SU-DHL-6 (cell line): Measurements from ENCODE around the gene CAMK2D.

Experiments
- EZH2phosphoT487 ChIP-seq: fragments of 200-600 bp; sonication (generic), shearing (Covaris generic); conservative IDR thresholded peaks from 2 replicates; pipeline ENCODE4 v1.6.1; 2018; ENCODE audit warnings: mild to moderate bottlenecking, antibody characterized with exemption, low read length, moderate library complexity, mixed read lengths
- TF ChIP-seq, protein P1 (sequence below): fragments of 200-600 bp; sonication (generic); IDR thresholded peaks from one replicate; pipeline ENCODE4 v1.5.1; 2017; ENCODE audit warnings: antibody characterized with exemption, mild to moderate bottlenecking, low read length, moderate library complexity; ENCODE audit not compliant: insufficient read depth, poor library complexity, severe bottlenecking

GRCh38 chr4:113733685-113734084, 27.9 kb downstream of the CAMK2D start:
- TF ChIP-seq, protein P1, sequence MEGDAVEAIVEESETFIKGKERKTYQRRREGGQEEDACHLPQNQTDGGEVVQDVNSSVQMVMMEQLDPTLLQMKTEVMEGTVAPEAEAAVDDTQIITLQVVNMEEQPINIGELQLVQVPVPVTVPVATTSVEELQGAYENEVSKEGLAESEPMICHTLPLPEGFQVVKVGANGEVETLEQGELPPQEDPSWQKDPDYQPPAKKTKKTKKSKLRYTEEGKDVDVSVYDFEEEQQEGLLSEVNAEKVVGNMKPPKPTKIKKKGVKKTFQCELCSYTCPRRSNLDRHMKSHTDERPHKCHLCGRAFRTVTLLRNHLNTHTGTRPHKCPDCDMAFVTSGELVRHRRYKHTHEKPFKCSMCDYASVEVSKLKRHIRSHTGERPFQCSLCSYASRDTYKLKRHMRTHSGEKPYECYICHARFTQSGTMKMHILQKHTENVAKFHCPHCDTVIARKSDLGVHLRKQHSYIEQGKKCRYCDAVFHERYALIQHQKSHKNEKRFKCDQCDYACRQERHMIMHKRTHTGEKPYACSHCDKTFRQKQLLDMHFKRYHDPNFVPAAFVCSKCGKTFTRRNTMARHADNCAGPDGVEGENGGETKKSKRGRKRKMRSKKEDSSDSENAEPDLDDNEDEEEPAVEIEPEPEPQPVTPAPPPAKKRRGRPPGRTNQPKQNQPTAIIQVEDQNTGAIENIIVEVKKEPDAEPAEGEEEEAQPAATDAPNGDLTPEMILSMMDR: no peak
- TF ChIP-seq EZH2phosphoT487: no peak
